A549 (cell line): Measurements from ENCODE around the gene EPHA5. TPM values are rescaled to one million over a fixed set of nuclear protein-coding genes. Genes with fewer than 3 reads are reported as not detected.

Experiments used
- ATAC-seq, 2 experiments: fragments of 200-7000 bp in 1 of 2; fragments of >200 bp in 1 of 2; cut with Nextera tagmentation in 1 of 2; cut with Tn5 transposase in 1 of 2; 3 replicates each; pipeline versions ENCODE4 v1.8.0 to v1.9.1; 2018 to 2020; ENCODE audit warnings: mild to moderate bottlenecking in 1 of 2, moderate library complexity in 1 of 2
- CTCF ChIA-PET: fragments of 300-600 bp; sonication (Branson Sonifier 250); formaldehyde crosslinking; extraction: SDS; loops from one replicate; lab custom pipeline; 2021; ENCODE audit warnings: antibody characterized with exemption, inconsistent platforms; lab: Yijun Ruan, JAX
- POLR2A ChIA-PET: fragments of 350-600 bp; formaldehyde crosslinking; extraction: SDS; loops from one replicate; lab custom pipeline; 2021; ENCODE audit warnings: antibody characterized with exemption, inconsistent platforms; lab: Yijun Ruan, JAX
- DNase-seq, 2 experiments: peaks; one replicate each; pipeline versions ENCODE4 v3.0.0 to v3.0.0-alpha.2; 2011 to 2016; ENCODE audit warnings: low read depth in 1 of 2, low spot score in 1 of 2
- FAIRE-seq: peaks from 2 replicates; lab custom pipeline; 2011; peaks lifted over from hg19 to GRCh38; lab: Jason Lieb, UNC
- H3K27ac ChIP-seq, 2 experiments: fragments of >200 bp; sonication (Bioruptor Twin); formaldehyde crosslinking; 3 replicates each; pipeline ENCODE4 v1.5.1; 2016 to 2017
- H3K4me1 ChIP-seq: fragments of >200 bp; sonication (Bioruptor Twin); formaldehyde crosslinking; 3 replicates; pipeline ENCODE4 v1.6.1; 2016
- H3K4me2 ChIP-seq: fragments of >200 bp; sonication (Bioruptor Twin); formaldehyde crosslinking; 3 replicates; pipeline ENCODE4 v1.6.1; 2016
- H3K4me3 ChIP-seq: fragments of >200 bp; sonication (Bioruptor Twin); formaldehyde crosslinking; 3 replicates; pipeline ENCODE4 v1.5.1; 2016
- H3K9me3 ChIP-seq: fragments of >200 bp; sonication (Bioruptor Twin); formaldehyde crosslinking; 3 replicates; pipeline ENCODE4 v1.6.1; 2016
- BHLHE40 ChIP-seq: IDR thresholded peaks from 2 replicates; pipeline ENCODE4 v1.6.1; 2012; ENCODE audit warnings: low read depth, low read length, inconsistent platforms
- CBX2 ChIP-seq: fragments of 200-600 bp; sonication (generic); IDR thresholded peaks from 2 replicates; pipeline ENCODE4 v1.6.1; 2016; ENCODE audit warnings: low read depth, mild to moderate bottlenecking, borderline replicate concordance
- CBX8 ChIP-seq: fragments of 200-600 bp; sonication (generic); IDR thresholded peaks from 2 replicates; pipeline ENCODE4 v1.6.1; 2016
- CHD2 ChIP-seq: fragments of 150-350 bp; IDR thresholded peaks from 2 replicates; pipeline ENCODE4 v1.6.1; 2014; ENCODE audit warnings: low read length; ENCODE audit not compliant: partially characterized antibody
- CHD4 ChIP-seq: fragments of 200-600 bp; sonication (generic); IDR thresholded peaks from 2 replicates; pipeline ENCODE4 v1.6.1; 2016; ENCODE audit warnings: antibody characterized with exemption, mild to moderate bottlenecking, borderline replicate concordance
- E2F6 ChIP-seq: IDR thresholded peaks from 2 replicates; pipeline ENCODE4 v1.6.1; 2012; ENCODE audit warnings: low read depth, borderline replicate concordance
- EHF ChIP-seq: fragments of 250-450 bp; sonication (Bioruptor Pico); IDR thresholded peaks from 2 replicates; pipeline ENCODE4 v1.5.0; 2020; ENCODE audit warnings: mild to moderate bottlenecking
- EP300 ChIP-seq, 2 experiments: fragments of >200 bp; sonication (Bioruptor Twin); formaldehyde crosslinking; IDR thresholded peaks; 2 replicates in 1 of 2; 3 replicates in 1 of 2; pipeline ENCODE4 v1.6.1; 2016 to 2017
- GATA3 ChIP-seq: IDR thresholded peaks from 2 replicates; pipeline ENCODE4 v1.6.1; 2012; ENCODE audit warnings: borderline replicate concordance
- HES2 ChIP-seq: fragments of >200 bp; sonication (Bioruptor Twin); formaldehyde crosslinking; IDR thresholded peaks from 2 replicates; pipeline ENCODE4 v1.6.1; 2016
- HMGXB4 ChIP-seq: fragments of 250-450 bp; sonication (Bioruptor Pico); IDR thresholded peaks from 2 replicates; pipeline ENCODE4 v1.5.0; 2021; ENCODE audit warnings: mild to moderate bottlenecking, moderate library complexity, borderline replicate concordance
- HOXA7 ChIP-seq: fragments of 250-450 bp; sonication (Bioruptor Pico); IDR thresholded peaks from 2 replicates; pipeline ENCODE4 v1.5.0; 2020; ENCODE audit warnings: mild to moderate bottlenecking, moderate library complexity
- HOXB5 ChIP-seq: fragments of 250-450 bp; sonication (Bioruptor Pico); IDR thresholded peaks from 2 replicates; pipeline ENCODE4 v1.5.0; 2020; ENCODE audit warnings: mild to moderate bottlenecking, moderate library complexity
- MAZ ChIP-seq: fragments of 150-350 bp; IDR thresholded peaks from 2 replicates; pipeline ENCODE4 v1.6.1; 2014; ENCODE audit warnings: antibody characterized with exemption, low read depth, low read length, borderline replicate concordance
- RNF2 ChIP-seq: fragments of 200-600 bp; sonication (generic); IDR thresholded peaks from 2 replicates; pipeline ENCODE4 v1.6.1; 2016; ENCODE audit warnings: low read depth, mild to moderate bottlenecking, antibody characterized with exemption, moderate library complexity, borderline replicate concordance
- TP53 ChIP-seq: fragments of 250-450 bp; sonication (Bioruptor Pico); IDR thresholded peaks from 2 replicates; pipeline ENCODE4 v1.5.0; 2021; ENCODE audit warnings: mild to moderate bottlenecking, moderate library complexity
- ZC3H11A ChIP-seq: fragments of 450-650 bp; IDR thresholded peaks from 2 replicates; pipeline ENCODE4 v1.6.1; 2014; ENCODE audit warnings: antibody characterized with exemption, mild to moderate bottlenecking
- WGBS: methylation state at CpG from one replicate; pipeline ENCODE4 v1.1.6; 2017; ENCODE audit errors: missing lambda C conversion rate; 5-methylcytosine and 5-hydroxymethylcytosine counted together
- polyA plus RNA-seq, 4 experiments: library from polyadenylated mRNA; depleted of rRNA in 3 of 4; stranded (reverse); fragments of >200 nt; fragmentation: RNase III in 1 of 4; extraction: RNeasy Plus Mini Kit Qiagen cat#74134 plus additional on column Dnase treatment in 1 of 4; gene quantifications; 2 replicates in 3 of 4; 3 replicates in 1 of 4; pipeline ENCODE4 v1.2.3, GENCODE V29; 2011 to 2017

EPHA5 gene
- polyA plus RNA-seq, 2 of the 4 experiments (the other 2 are of a cell fraction) = 0.96 to 1.1 TPM

GRCh38 chr4:65696436-65696835 lies 26.1 kb upstream of the EPHA5 start (continued):
- TF ChIP-seq HMGXB4 (no peak), HOXA7 (no peak), EP300 (IDR thresholded peaks at IDR 0.05) (no peak), BHLHE40 (no peak), CBX2 (no peak), TP53 (CRISPR knock-in tag) (no peak)

GRCh38 chr4:65671372-65671771 lies 1.1 kb upstream of the EPHA5 start:
- ChIA-PET CTCF (no interaction called here), POLR2A (interaction anchor here (0.6 to 0.7 kb wide), 2 partner anchors 13 to 893 kb away, joined by 3 to 6 read pairs; no protein-coding TSS in a partner anchor)
- ATAC-seq (no peak), FAIRE-seq (no peak), DNase-seq (no peak)
- no peak overlapping the region; the same call in 2 of the 3 replicates for H3K4me3 ChIP-seq
- H3K27ac ChIP-seq = no peak overlapping the region
- H3K4me2 ChIP-seq = peak overlapping the region; percentile 99; the same call in 2 of the 3 replicates
- no peaks in the 10 kb centered on the region for H3K9me3 ChIP-seq
- 0 out of 3 replicates have a peak, but pooled peaks cover 7% of the 10 kb centered on the region for H3K4me1 ChIP-seq
- TF ChIP-seq EHF (no peak), CHD2 (no peak), HES2 (no peak), MAZ (no peak), ZC3H11A (no peak), GATA3 (no peak)
- 20% methylated on average over 2 of the region's 2 CpGs for WGBS

GRCh38 chr4:65670020-65670330 lies 314 bp downstream of the EPHA5 start:
- TF ChIP-seq CBX8 = peak; percentile 37; the same call in 1 of the 2 replicates
- no peak for TF ChIP-seq HOXB5
- TF ChIP-seq RNF2 = 0 out of 2 replicates have a peak, but pooled peaks have one; percentile 80
- TF ChIP-seq, all 56 proteins: peak for 2
- H3K9me3 ChIP-seq = no peaks in the 10 kb centered on the region
- ChIA-PET CTCF (interaction anchor here (1.5 kb wide), 1 partner anchor 14 kb away, joined by 3 read pairs; no protein-coding TSS in a partner anchor), POLR2A (interaction anchor here (0.7 kb wide), 1 partner anchor 895 kb away, joined by 4 read pairs; no protein-coding TSS in a partner anchor)
- ATAC-seq = no peak
- H3K4me1 ChIP-seq = 0 out of 3 replicates have a peak, but pooled peaks cover 10% of the 10 kb centered on the region
- FAIRE-seq = no peak
- 0% methylated on average over 6 of the region's 6 CpGs for WGBS
- no peak for DNase-seq
- peak overlapping the region; percentile 48 to 81; a peak in 5 of 6 replicates for H3K27ac ChIP-seq
- H3K4me2 ChIP-seq = peak overlapping the region; percentile 99
- peak overlapping the region; percentile 58 for H3K4me3 ChIP-seq

- TF ChIP-seq E2F6 = 0 out of 2 replicates have a peak, but pooled peaks have one; percentile 4
- no peak for TF ChIP-seq CHD4
- WGBS = 3% methylated on average over 14 of the region's 60 CpGs
- peak overlapping the region; percentile 48 to 81 for H3K27ac ChIP-seq
- ATAC-seq = peak; percentile 33 to 52; a peak in 5 of 6 replicates
- FAIRE-seq = no peak
- DNase-seq = no peak
- 0 out of 3 replicates have a peak, but pooled peaks cover 10% of the 10 kb centered on the region for H3K4me1 ChIP-seq
- ChIA-PET POLR2A (interaction anchor here (0.7 kb wide), 1 partner anchor 896 kb away, joined by 4 read pairs; no protein-coding TSS in a partner anchor), CTCF (interaction anchor here (1.5 kb wide), 1 partner anchor 14 kb away, joined by 3 read pairs; no protein-coding TSS in a partner anchor)
- H3K4me2 ChIP-seq = peak overlapping the region; percentile 99
- H3K9me3 ChIP-seq = no peaks in the 10 kb centered on the region
- peak overlapping the region; percentile 58 for H3K4me3 ChIP-seq
Observed at GRCh38 chr4:65669111-65670019, 924 bp downstream of the EPHA5 start.
